Fibroblast of the aortic adventitia (primary cell): Measurements from ENCODE around the gene NCOA1. TPM values are rescaled to one million over a fixed set of nuclear protein-coding genes. Genes with fewer than 3 reads are reported as not detected.

ENCODE experiments used
- DNase-seq: peaks from one replicate; pipeline ENCODE4 v3.0.0-alpha.2; 2010; ENCODE audit warnings: low read depth
- H3K4me3 ChIP-seq: 2 replicates; pipeline ENCODE4 v1.5.1; 2011; ENCODE audit warnings: low read depth, mild to moderate bottlenecking, control low read depth, low read length, moderate library complexity
- total RNA-seq: library from RNA; depleted of rRNA; stranded (reverse); fragments of >200 nt; gene quantifications from 2 replicates; pipeline ENCODE4 v1.2.3, GENCODE V29; 2012; ENCODE audit warnings: low replicate concordance
- TF ChIP-seq, protein P1 (sequence below): IDR thresholded peaks from 2 replicates; pipeline ENCODE4 v1.5.1; 2011; ENCODE audit warnings: mild to moderate bottlenecking, low read length, control low read depth, inconsistent platforms; ENCODE audit not compliant: insufficient read depth

NCOA1 gene
- total RNA-seq, 1 donor, result 24.0 TPM

DNA sequence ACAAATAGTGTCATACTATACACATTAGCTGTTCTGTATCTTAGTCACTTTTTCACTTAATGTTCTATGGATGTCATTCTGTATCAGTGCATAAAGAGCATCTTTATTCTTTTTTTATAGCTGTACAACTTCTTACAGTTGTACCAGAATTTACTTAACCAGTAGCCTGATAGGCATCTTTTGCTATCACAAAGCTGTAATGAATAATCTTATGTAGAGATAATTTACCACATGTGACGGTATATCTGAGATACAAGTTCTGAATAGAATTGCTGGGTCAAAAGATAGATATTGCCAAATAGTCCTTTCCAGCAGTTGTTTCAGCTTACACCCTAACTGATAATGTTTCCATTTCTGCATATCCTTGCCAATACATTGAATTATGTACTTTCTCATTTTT lies 232.1 kb downstream of the NCOA1 start:
- no peak for DNase-seq
- TF ChIP-seq, protein P1, sequence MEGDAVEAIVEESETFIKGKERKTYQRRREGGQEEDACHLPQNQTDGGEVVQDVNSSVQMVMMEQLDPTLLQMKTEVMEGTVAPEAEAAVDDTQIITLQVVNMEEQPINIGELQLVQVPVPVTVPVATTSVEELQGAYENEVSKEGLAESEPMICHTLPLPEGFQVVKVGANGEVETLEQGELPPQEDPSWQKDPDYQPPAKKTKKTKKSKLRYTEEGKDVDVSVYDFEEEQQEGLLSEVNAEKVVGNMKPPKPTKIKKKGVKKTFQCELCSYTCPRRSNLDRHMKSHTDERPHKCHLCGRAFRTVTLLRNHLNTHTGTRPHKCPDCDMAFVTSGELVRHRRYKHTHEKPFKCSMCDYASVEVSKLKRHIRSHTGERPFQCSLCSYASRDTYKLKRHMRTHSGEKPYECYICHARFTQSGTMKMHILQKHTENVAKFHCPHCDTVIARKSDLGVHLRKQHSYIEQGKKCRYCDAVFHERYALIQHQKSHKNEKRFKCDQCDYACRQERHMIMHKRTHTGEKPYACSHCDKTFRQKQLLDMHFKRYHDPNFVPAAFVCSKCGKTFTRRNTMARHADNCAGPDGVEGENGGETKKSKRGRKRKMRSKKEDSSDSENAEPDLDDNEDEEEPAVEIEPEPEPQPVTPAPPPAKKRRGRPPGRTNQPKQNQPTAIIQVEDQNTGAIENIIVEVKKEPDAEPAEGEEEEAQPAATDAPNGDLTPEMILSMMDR, result no peak
- no peak overlapping the region for H3K4me3 ChIP-seq

GRCh38 chr2:24723665-24724064 lies 232.6 kb downstream of the NCOA1 start:
- no peak for DNase-seq
- TF ChIP-seq, protein P1, result no peak

DNA sequence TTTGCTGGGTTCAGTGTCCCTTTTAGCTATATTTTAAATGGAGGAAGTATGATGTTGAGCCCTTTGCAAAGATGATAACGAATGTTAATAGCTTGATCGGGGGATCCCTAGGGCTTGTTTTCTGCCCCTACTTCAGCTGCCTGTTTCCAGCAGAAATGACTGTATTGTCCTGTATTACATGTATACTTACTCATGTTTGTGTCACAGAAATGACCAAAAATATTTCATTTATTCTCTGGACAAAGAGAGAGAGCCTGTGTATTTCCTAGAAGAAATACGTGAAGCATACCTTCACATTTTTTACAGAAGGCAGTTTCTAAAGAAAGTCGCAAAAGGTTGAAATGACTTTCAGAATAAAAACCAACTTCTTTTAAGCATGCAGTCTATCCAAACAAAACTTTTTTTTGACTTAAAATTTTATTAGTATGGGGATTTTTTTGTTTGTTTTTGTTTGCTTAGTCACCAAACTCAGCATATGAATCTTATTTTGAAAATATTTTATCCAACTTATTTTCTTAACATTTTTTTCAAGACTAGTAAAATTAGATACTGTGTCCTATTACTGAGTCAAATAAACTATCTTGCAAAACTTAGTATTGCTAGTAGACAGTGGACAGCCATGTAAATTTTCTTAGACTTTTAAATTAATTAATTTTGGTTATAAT lies 233.2 kb downstream of the NCOA1 start:
- no peak for DNase-seq
- TF ChIP-seq, protein P1, result no peak
- H3K4me3 ChIP-seq, result no peak overlapping the region

More at GRCh38 chr2:24723665-24724064, 232.6 kb downstream of the NCOA1 start:
- no peak overlapping the region for H3K4me3 ChIP-seq

DNA sequence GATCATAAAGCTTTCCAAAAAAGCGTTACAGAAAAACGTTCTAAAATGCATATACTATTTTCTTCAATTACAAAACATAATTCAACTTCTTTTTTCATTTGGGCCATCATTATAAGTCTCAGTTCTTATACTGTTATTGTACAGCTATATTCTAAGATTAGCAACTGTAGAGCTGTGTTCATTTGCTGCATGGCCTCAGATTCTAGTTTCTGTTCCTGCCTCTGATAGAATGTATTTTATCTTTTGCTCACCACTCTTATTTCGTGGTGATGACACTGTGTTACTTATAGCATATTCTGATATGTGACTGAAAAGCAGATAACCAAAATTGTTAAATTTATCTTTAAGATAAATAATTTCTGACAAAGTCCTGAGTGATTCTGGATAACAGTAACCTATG lies 234.9 kb downstream of the NCOA1 start:
- DNase-seq, result no peak
- TF ChIP-seq, protein P1, result no peak
- no peak overlapping the region for H3K4me3 ChIP-seq

DNA sequence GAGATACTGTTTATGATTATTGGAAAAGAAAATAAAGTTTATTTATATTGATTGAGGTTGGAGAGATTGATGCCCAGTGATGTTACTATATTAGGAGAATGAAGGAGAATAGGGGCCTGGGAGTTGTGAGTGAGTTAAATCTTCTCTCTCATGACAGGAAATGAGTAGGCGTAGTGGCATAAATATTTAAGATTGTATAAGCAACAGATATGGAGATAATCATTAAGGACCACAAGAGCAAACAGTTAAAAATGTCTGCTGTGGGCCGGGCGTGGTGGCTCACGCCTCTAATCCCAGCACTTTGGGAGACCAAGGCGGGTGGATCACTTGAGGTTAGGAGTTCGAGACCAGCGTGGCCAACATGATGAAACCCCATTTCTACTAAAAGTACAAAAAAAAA lies 239.4 kb downstream of the NCOA1 start:
- H3K4me3 ChIP-seq, result no peak overlapping the region
- DNase-seq, result no peak
- TF ChIP-seq, protein P1, result no peak

DNA sequence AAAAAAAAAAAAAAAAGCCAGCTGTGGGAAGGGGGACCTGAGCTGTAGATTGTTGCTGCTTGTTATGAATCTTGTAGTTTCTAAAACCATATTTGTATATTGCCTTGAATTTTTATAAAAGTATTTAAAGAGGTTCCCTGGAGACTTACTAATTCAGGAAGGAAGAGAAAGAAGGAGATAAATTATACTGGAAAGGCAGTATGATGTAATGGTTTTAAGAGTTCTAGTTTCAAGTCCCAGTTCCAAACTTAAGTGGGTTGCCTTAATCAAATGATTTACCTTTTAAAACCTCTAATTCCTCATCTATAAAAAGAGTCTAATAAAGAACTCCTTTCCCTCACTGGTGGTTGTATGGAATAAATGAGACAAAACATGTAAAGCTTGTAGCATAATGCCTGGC lies 240.0 kb downstream of the NCOA1 start:
- DNase-seq, result no peak
- TF ChIP-seq, protein P1, result no peak
- H3K4me3 ChIP-seq, result no peak overlapping the region

DNA sequence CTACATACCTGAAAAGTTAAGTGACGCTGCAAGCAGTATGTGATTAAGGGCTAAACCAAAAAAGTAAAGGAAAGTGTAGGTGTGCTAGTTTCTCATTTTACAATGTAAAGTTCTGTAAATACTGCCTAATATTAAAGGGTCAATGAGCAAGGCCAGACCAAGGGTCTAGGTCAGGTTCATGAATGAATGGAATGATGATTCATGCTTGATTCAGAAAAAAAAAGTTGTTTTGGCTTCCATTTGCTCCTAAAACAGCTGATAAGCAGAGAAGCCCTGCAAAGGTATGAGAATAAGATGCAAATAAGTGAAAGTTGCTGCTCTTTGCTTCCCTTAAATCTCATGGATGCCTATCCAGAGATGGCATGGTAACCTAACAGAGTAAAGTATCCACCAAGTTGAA lies 240.9 kb downstream of the NCOA1 start:
- no peak overlapping the region for H3K4me3 ChIP-seq
- no peak for DNase-seq
- TF ChIP-seq, protein P1, result no peak
